ENCODE results near the gene ITPR1.

The ITPR1 gene

DNA sequence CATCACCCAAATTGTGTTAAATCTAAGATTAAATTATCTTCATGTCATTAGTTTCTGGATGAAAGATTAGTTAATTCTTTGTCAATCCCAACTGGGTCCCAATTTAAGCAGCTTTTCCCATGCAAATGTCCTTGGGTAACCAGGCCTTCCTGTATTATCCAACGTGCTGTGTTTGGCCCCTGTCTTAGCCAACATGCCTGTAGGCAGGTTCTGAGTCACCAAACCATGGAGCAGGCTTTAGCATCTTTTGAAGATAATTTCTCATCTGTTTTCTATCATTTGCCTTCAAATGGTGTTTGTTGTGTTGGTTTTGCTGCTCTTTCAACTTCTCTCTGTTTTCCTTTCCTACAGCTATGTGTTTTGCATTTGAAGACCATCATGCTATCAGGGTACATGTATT lies 216.2 kb downstream of the ITPR1 start (continued):
- TF ChIP-seq KLF17 (tag by site-specific recombination; IDR thresholded peaks at IDR 0.05), result no peak
- no peak for TF ChIP-seq ZNF354C (tag by site-specific recombination; IDR thresholded peaks at IDR 0.05; ENCODE audit: borderline replicate concordance, low read depth)

GRCh38 chr3:4710191-4710590 lies 217.0 kb downstream of the ITPR1 start:
- no peak overlapping the region for H3K4me3 ChIP-seq (ENCODE audit: low read depth, low read length)
- H3K27ac ChIP-seq (ENCODE audit: extremely low read depth, low read depth, low read length), result no peak overlapping the region
- no peaks in the 10 kb centered on the region for H3K4me1 ChIP-seq (ENCODE audit: control insufficient read depth, insufficient read depth, low read length)
- TF ChIP-seq ZNF404 (tag by site-specific recombination; IDR thresholded peaks at IDR 0.05), result no peak
- no peak for TF ChIP-seq ZNF138 (tag by site-specific recombination; IDR thresholded peaks at IDR 0.05; ENCODE audit: borderline replicate concordance)
- TF ChIP-seq ZNF157 (tag by site-specific recombination; IDR thresholded peaks at IDR 0.05), result no peak
- TF ChIP-seq ZFP69B (tag by site-specific recombination; IDR thresholded peaks at IDR 0.05), result no peak
- TF ChIP-seq ZNF654 (tag by site-specific recombination; IDR thresholded peaks at IDR 0.05; ENCODE audit: low read depth), result no peak
- TF ChIP-seq ZNF366 (tag by site-specific recombination; conservative IDR thresholded peaks at IDR 0.05), result no peak
- no peak for TF ChIP-seq RBAK (tag by site-specific recombination; IDR thresholded peaks at IDR 0.05)
- TF ChIP-seq ZNF426 (tag by site-specific recombination; IDR thresholded peaks at IDR 0.05), result no peak
- no peak for TF ChIP-seq ZNF175 (tag by site-specific recombination; IDR thresholded peaks at IDR 0.05)
- TF ChIP-seq ZNF768 (tag by site-specific recombination; IDR thresholded peaks at IDR 0.05), result no peak
- no peak for TF ChIP-seq ZNF302 (tag by site-specific recombination; IDR thresholded peaks at IDR 0.05; ENCODE audit: low read depth)
- TF ChIP-seq KLF8 (tag by site-specific recombination; IDR thresholded peaks at IDR 0.05), result no peak
- TF ChIP-seq, protein P1, sequence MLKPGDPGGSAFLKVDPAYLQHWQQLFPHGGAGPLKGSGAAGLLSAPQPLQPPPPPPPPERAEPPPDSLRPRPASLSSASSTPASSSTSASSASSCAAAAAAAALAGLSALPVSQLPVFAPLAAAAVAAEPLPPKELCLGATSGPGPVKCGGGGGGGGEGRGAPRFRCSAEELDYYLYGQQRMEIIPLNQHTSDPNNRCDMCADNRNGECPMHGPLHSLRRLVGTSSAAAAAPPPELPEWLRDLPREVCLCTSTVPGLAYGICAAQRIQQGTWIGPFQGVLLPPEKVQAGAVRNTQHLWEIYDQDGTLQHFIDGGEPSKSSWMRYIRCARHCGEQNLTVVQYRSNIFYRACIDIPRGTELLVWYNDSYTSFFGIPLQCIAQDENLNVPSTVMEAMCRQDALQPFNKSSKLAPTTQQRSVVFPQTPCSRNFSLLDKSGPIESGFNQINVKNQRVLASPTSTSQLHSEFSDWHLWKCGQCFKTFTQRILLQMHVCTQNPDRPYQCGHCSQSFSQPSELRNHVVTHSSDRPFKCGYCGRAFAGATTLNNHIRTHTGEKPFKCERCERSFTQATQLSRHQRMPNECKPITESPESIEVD (tag by site-specific recombination; IDR thresholded peaks at IDR 0.05), result no peak
- ChIA-PET POLR2A (no interaction called here), CTCF (interaction anchor here (0.6 to 6.9 kb wide), 10 partner anchors 10 to 1021 kb away, joined by 3 to 94 read pairs (median 8); partner anchors contain the start of gene BHLHE40)
- H3K36me3 ChIP-seq (ENCODE audit: control insufficient read depth in 2 of 2, insufficient read depth in 1 of 2, low read length in 2 of 2), result peaks cover 0 to 20% of the 10 kb centered on the region in 2 experiments; a peak in 1 of 3 replicates
- H3K9me3 ChIP-seq (ENCODE audit: control insufficient read depth, insufficient read depth, low read depth, low read length), result no peaks in the 10 kb centered on the region

- TF ChIP-seq ZNF791 (tag by site-specific recombination; IDR thresholded peaks at IDR 0.05) (no peak), ZNF596 (tag by site-specific recombination; IDR thresholded peaks at IDR 0.05) (no peak)
- Histone ChIP-seq H3K4me3 (ENCODE audit: low read depth, low read length) (no peak overlapping the region), H3K27ac (ENCODE audit: extremely low read depth, low read depth, low read length) (no peak overlapping the region), H3K4me1 (ENCODE audit: control insufficient read depth, insufficient read depth, low read length) (no peaks in the 10 kb centered on the region), H3K36me3 (ENCODE audit: control insufficient read depth in 2 of 2, insufficient read depth in 1 of 2, low read length in 2 of 2) (peaks cover 0 to 9% of the 10 kb centered on the region in 2 experiments; a peak in 1 of 3 replicates), H3K9me3 (ENCODE audit: control insufficient read depth, insufficient read depth, low read depth, low read length) (no peaks in the 10 kb centered on the region)
- ChIA-PET CTCF (interaction anchor here (0.5 to 6.9 kb wide), 78 partner anchors 9 to 1557 kb away, joined by 3 to 94 read pairs (median 4); partner anchors contain the start of gene BHLHE40), POLR2A (interaction anchor here (0.6 to 1.9 kb wide), 8 partner anchors 9 to 346 kb away, joined by 3 to 10 read pairs (median 4); partner anchors contain the start of gene BHLHE40)
These were observed 218.5 kb downstream of the ITPR1 start for GRCh38 chr3:4711680-4711992.

GRCh38 chr3:4712109-4712508 lies 219.0 kb downstream of the ITPR1 start:
- Histone ChIP-seq H3K9me3 (ENCODE audit: control insufficient read depth, insufficient read depth, low read depth, low read length) (no peaks in the 10 kb centered on the region), H3K4me3 (ENCODE audit: low read depth, low read length) (no peak overlapping the region), H3K27ac (ENCODE audit: extremely low read depth, low read depth, low read length) (no peak overlapping the region), H3K36me3 (ENCODE audit: control insufficient read depth in 2 of 2, insufficient read depth in 1 of 2, low read length in 2 of 2) (peaks cover 0 to 4% of the 10 kb centered on the region in 2 experiments; a peak in 1 of 3 replicates), H3K4me1 (ENCODE audit: control insufficient read depth, insufficient read depth, low read length) (no peaks in the 10 kb centered on the region)
- no peak for TF ChIP-seq ZNF280C (tag by site-specific recombination; IDR thresholded peaks at IDR 0.05)
- TF ChIP-seq, protein P2, sequence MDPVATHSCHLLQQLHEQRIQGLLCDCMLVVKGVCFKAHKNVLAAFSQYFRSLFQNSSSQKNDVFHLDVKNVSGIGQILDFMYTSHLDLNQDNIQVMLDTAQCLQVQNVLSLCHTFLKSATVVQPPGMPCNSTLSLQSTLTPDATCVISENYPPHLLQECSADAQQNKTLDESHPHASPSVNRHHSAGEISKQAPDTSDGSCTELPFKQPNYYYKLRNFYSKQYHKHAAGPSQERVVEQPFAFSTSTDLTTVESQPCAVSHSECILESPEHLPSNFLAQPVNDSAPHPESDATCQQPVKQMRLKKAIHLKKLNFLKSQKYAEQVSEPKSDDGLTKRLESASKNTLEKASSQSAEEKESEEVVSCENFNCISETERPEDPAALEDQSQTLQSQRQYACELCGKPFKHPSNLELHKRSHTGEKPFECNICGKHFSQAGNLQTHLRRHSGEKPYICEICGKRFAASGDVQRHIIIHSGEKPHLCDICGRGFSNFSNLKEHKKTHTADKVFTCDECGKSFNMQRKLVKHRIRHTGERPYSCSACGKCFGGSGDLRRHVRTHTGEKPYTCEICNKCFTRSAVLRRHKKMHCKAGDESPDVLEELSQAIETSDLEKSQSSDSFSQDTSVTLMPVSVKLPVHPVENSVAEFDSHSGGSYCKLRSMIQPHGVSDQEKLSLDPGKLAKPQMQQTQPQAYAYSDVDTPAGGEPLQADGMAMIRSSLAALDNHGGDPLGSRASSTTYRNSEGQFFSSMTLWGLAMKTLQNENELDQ (tag by site-specific recombination; IDR thresholded peaks at IDR 0.05; ENCODE audit: low read depth), result no peak
- no peak for TF ChIP-seq ZNF701 (tag by site-specific recombination; IDR thresholded peaks at IDR 0.05)
- ChIA-PET CTCF (interaction anchor here (0.5 to 6.9 kb wide), 72 partner anchors 8 to 1282 kb away, joined by 3 to 94 read pairs (median 4); partner anchors contain the start of gene BHLHE40), POLR2A (interaction anchor here (0.6 to 1.9 kb wide), 7 partner anchors 9 to 346 kb away, joined by 3 to 10 read pairs (median 4); partner anchors contain the start of gene BHLHE40)

Data from HEK293 (cell line).